ENCODE results near the gene RNLS.

RNLS gene

GRCh38 chr10:88553116-88553752 is 29.9 kb downstream of the RNLS start:
- no peak for DNase-seq (ENCODE audit: low read depth in 2 of 2)

GRCh38 chr10:88551246-88551645 is 31.9 kb downstream of the RNLS start:
- no peak for DNase-seq (ENCODE audit: low read depth in 2 of 2)

GRCh38 chr10:88546497-88546896 is 36.6 kb downstream of the RNLS start:
- no peak for DNase-seq (ENCODE audit: low read depth in 2 of 2)

- no peak for DNase-seq (ENCODE audit: low read depth in 2 of 2)
These were observed 37.8 kb downstream of the RNLS start for GRCh38 chr10:88545359-88545758.

- DNase-seq (ENCODE audit: low read depth in 2 of 2), result no peak
These were observed 38.8 kb downstream of the RNLS start for GRCh38 chr10:88544140-88544870.

- DNase-seq (ENCODE audit: low read depth in 2 of 2), result no peak
These were observed 40.6 kb downstream of the RNLS start for GRCh38 chr10:88542522-88542921.

- no peak for DNase-seq (ENCODE audit: low read depth in 2 of 2)
These were observed 41.9 kb downstream of the RNLS start for GRCh38 chr10:88541116-88541626.

GRCh38 chr10:88540351-88540750 is 42.8 kb downstream of the RNLS start:
- no peak for DNase-seq (ENCODE audit: low read depth in 2 of 2)

GRCh38 chr10:88538048-88538447 is 45.1 kb downstream of the RNLS start:
- DNase-seq (ENCODE audit: low read depth in 2 of 2), result no peak

GRCh38 chr10:88537322-88537721 is 45.8 kb downstream of the RNLS start:
- DNase-seq (ENCODE audit: low read depth in 2 of 2), result no peak

GRCh38 chr10:88536437-88536836 is 46.7 kb downstream of the RNLS start:
- no peak for DNase-seq (ENCODE audit: low read depth in 2 of 2)

- no peak for DNase-seq (ENCODE audit: low read depth in 2 of 2)
These were observed 48.9 kb downstream of the RNLS start for GRCh38 chr10:88534072-88534665.

- no peak for DNase-seq (ENCODE audit: low read depth in 2 of 2)
These were observed 51.6 kb downstream of the RNLS start for GRCh38 chr10:88531392-88532052.

GRCh38 chr10:88530629-88531391 is 52.3 kb downstream of the RNLS start:
- no peak for DNase-seq (ENCODE audit: low read depth in 2 of 2)

- no peak for DNase-seq (ENCODE audit: low read depth in 2 of 2)
These were observed 53.0 kb downstream of the RNLS start for GRCh38 chr10:88530093-88530492.

GRCh38 chr10:88528806-88529570 is 54.1 kb downstream of the RNLS start:
- no peak for DNase-seq (ENCODE audit: low read depth in 2 of 2)

GRCh38 chr10:88528201-88528600 is 54.9 kb downstream of the RNLS start:
- no peak for DNase-seq (ENCODE audit: low read depth in 2 of 2)

GRCh38 chr10:88527245-88527644 is 55.9 kb downstream of the RNLS start:
- DNase-seq (ENCODE audit: low read depth in 2 of 2), result no peak

GRCh38 chr10:88526501-88527105 is 56.5 kb downstream of the RNLS start:
- DNase-seq (ENCODE audit: low read depth in 2 of 2), result no peak

GRCh38 chr10:88525371-88526069 is 57.6 kb downstream of the RNLS start:
- no peak for DNase-seq (ENCODE audit: low read depth in 2 of 2)

All from stimulated activated CD4-positive, alpha-beta T cell treated with anti-CD3 and anti-CD28 coated beads, Interleukin-1b, Interleukin-23, amount 100 ng/mL, for 1 hour (primary cell).